HPDE6-E6E7 (cell line): ENCODE measurements around the gene PARVB.

ENCODE experiments used
- DNase-seq: peaks from one replicate; pipeline ENCODE4 v3.0.0; 2011; ENCODE audit warnings: missing footprints; ENCODE audit errors: extremely low spot score

The PARVB gene

GRCh38 chr22:44214764-44215163 lies 190.7 kb downstream of the PARVB start:
- DNase-seq, result no peak

- DNase-seq, result no peak
These were observed 191.2 kb downstream of the PARVB start for GRCh38 chr22:44215287-44215686.

- no peak for DNase-seq
These were observed 193.2 kb downstream of the PARVB start for GRCh38 chr22:44217346-44217745.

GRCh38 chr22:44218071-44218470 lies 194.0 kb downstream of the PARVB start:
- DNase-seq, result no peak

- no peak for DNase-seq
These were observed 195.2 kb downstream of the PARVB start for GRCh38 chr22:44219101-44219870.

- DNase-seq, result no peak
These were observed 196.9 kb downstream of the PARVB start for GRCh38 chr22:44220727-44221680.

- DNase-seq, result no peak
These were observed 197.8 kb downstream of the PARVB start for GRCh38 chr22:44221710-44222475.
